SJSA1 (cell line): ENCODE results near the gene NUP210L. TPM values are rescaled to one million over a fixed set of nuclear protein-coding genes. Genes with fewer than 3 reads are reported as not detected.

Source experiments
- DNase-seq, 2 experiments: peaks; one replicate each; pipeline ENCODE4 v3.0.0-alpha.2; 2015 to 2020; ENCODE audit warnings: low spot score in 2 of 2, low read depth in 1 of 2
- H3K27ac ChIP-seq: fragments of 250-450 bp; sonication (Bioruptor Pico); 2 replicates; pipeline ENCODE4 v1.5.1; 2020; ENCODE audit warnings: mild to moderate bottlenecking, moderate library complexity
- H3K27me3 ChIP-seq: fragments of 250-450 bp; sonication (Bioruptor Pico); replicated peaks from 2 replicates; pipeline ENCODE4 v1.5.1; 2020; ENCODE audit warnings: mild to moderate bottlenecking, moderate library complexity
- H3K36me3 ChIP-seq: fragments of 250-450 bp; sonication (Bioruptor Pico); 2 replicates; pipeline ENCODE4 v1.5.1; 2020; ENCODE audit warnings: mild to moderate bottlenecking
- H3K4me1 ChIP-seq: fragments of 250-450 bp; sonication (Bioruptor Pico); replicated peaks from 2 replicates; pipeline ENCODE4 v1.6.1; 2021; ENCODE audit warnings: mild to moderate bottlenecking
- H3K4me3 ChIP-seq: fragments of 250-450 bp; sonication (Bioruptor Pico); 2 replicates; pipeline ENCODE4 v1.5.1; 2020; ENCODE audit warnings: mild to moderate bottlenecking
- H3K9me3 ChIP-seq: fragments of 250-450 bp; sonication (Bioruptor Pico); replicated peaks from 2 replicates; pipeline ENCODE4 v1.5.1; 2020; ENCODE audit warnings: mild to moderate bottlenecking
- total RNA-seq: library from RNA; depleted of rRNA; stranded (reverse); fragments of >200 nt; shearing (Covaris generic); gene quantifications from 2 replicates; pipeline ENCODE4 v1.2.3, GENCODE V29; 2014

Gene NUP210L
- total RNA-seq, 1 experiment from 2014 or later = not detected

- H3K4me3 ChIP-seq = no peak overlapping the region
- peaks cover 75% of the 10 kb centered on the region for H3K36me3 ChIP-seq
- H3K27ac ChIP-seq = no peak overlapping the region
- DNase-seq = no peak
- H3K27me3 ChIP-seq = no peaks in the 10 kb centered on the region
- H3K9me3 ChIP-seq = no peaks in the 10 kb centered on the region
- H3K4me1 ChIP-seq = peaks cover 15% of the 10 kb centered on the region
Observed at GRCh38 chr1:154179946-154180687, 25.2 kb upstream of the NUP210L start.

GRCh38 chr1:154178911-154179811 is 24.3 kb upstream of the NUP210L start:
- H3K4me1 ChIP-seq = peaks cover 15% of the 10 kb centered on the region
- no peaks in the 10 kb centered on the region for H3K27me3 ChIP-seq
- no peak overlapping the region for H3K27ac ChIP-seq
- H3K4me3 ChIP-seq = no peak overlapping the region
- no peak for DNase-seq
- peaks cover 82% of the 10 kb centered on the region for H3K36me3 ChIP-seq
- H3K9me3 ChIP-seq = no peaks in the 10 kb centered on the region

GRCh38 chr1:154178013-154178412 is 23.1 kb upstream of the NUP210L start:
- H3K9me3 ChIP-seq = no peaks in the 10 kb centered on the region
- peaks cover 10% of the 10 kb centered on the region for H3K4me1 ChIP-seq
- no peak overlapping the region for H3K27ac ChIP-seq
- H3K36me3 ChIP-seq = peaks cover 92% of the 10 kb centered on the region
- no peak for DNase-seq
- no peak overlapping the region for H3K4me3 ChIP-seq
- no peaks in the 10 kb centered on the region for H3K27me3 ChIP-seq

- Histone ChIP-seq H3K27ac (no peak overlapping the region), H3K4me1 (peaks cover 5% of the 10 kb centered on the region), H3K4me3 (no peak overlapping the region), H3K9me3 (no peaks in the 10 kb centered on the region), H3K36me3 (peaks cover 93% of the 10 kb centered on the region), H3K27me3 (no peaks in the 10 kb centered on the region)
- DNase-seq = no peak
Observed at GRCh38 chr1:154176337-154176736, 21.5 kb upstream of the NUP210L start.

GRCh38 chr1:154174654-154175053 is 19.8 kb upstream of the NUP210L start:
- Histone ChIP-seq H3K4me3 (no peak overlapping the region), H3K4me1 (no peaks in the 10 kb centered on the region), H3K36me3 (peaks cover 93% of the 10 kb centered on the region), H3K27me3 (no peaks in the 10 kb centered on the region), H3K9me3 (no peaks in the 10 kb centered on the region), H3K27ac (no peak overlapping the region)
- DNase-seq = no peak

GRCh38 chr1:154171880-154172279 is 17.0 kb upstream of the NUP210L start:
- no peak for DNase-seq
- H3K4me1 ChIP-seq = no peaks in the 10 kb centered on the region
- no peak overlapping the region for H3K27ac ChIP-seq
- no peaks in the 10 kb centered on the region for H3K9me3 ChIP-seq
- peaks cover 93% of the 10 kb centered on the region for H3K36me3 ChIP-seq
- no peak overlapping the region for H3K4me3 ChIP-seq
- no peaks in the 10 kb centered on the region for H3K27me3 ChIP-seq

GRCh38 chr1:154171223-154171583 is 16.3 kb upstream of the NUP210L start:
- Histone ChIP-seq H3K27me3 (no peaks in the 10 kb centered on the region), H3K4me1 (no peaks in the 10 kb centered on the region), H3K9me3 (no peaks in the 10 kb centered on the region), H3K27ac (no peak overlapping the region), H3K36me3 (peaks cover 96% of the 10 kb centered on the region), H3K4me3 (no peak overlapping the region)
- no peak for DNase-seq

- H3K4me3 ChIP-seq = no peak overlapping the region
- H3K36me3 ChIP-seq = peaks cover 96% of the 10 kb centered on the region
- H3K27ac ChIP-seq = no peak overlapping the region
- no peaks in the 10 kb centered on the region for H3K4me1 ChIP-seq
- H3K27me3 ChIP-seq = no peaks in the 10 kb centered on the region
- no peaks in the 10 kb centered on the region for H3K9me3 ChIP-seq
- DNase-seq = no peak
Observed at GRCh38 chr1:154170547-154171222, 15.8 kb upstream of the NUP210L start.

GRCh38 chr1:154167461-154167860 is 12.6 kb upstream of the NUP210L start:
- Histone ChIP-seq H3K4me1 (no peaks in the 10 kb centered on the region), H3K9me3 (no peaks in the 10 kb centered on the region), H3K4me3 (no peak overlapping the region), H3K27ac (no peak overlapping the region), H3K36me3 (peaks cover 100% of the 10 kb centered on the region), H3K27me3 (no peaks in the 10 kb centered on the region)
- no peak for DNase-seq

GRCh38 chr1:154166207-154166606 is 11.3 kb upstream of the NUP210L start:
- Histone ChIP-seq H3K27ac (no peak overlapping the region), H3K27me3 (no peaks in the 10 kb centered on the region), H3K36me3 (peaks cover 100% of the 10 kb centered on the region)

GRCh38 chr1:154159554-154159953 is 4.7 kb upstream of the NUP210L start:
- Histone ChIP-seq H3K4me3 (no peak overlapping the region), H3K27ac (no peak overlapping the region), H3K9me3 (no peaks in the 10 kb centered on the region), H3K4me1 (no peaks in the 10 kb centered on the region), H3K27me3 (no peaks in the 10 kb centered on the region), H3K36me3 (peaks cover 96% of the 10 kb centered on the region)
- no peak for DNase-seq

More at GRCh38 chr1:154166207-154166606, 11.3 kb upstream of the NUP210L start:
- Histone ChIP-seq H3K4me1 (no peaks in the 10 kb centered on the region), H3K9me3 (no peaks in the 10 kb centered on the region), H3K4me3 (no peak overlapping the region)
- DNase-seq = no peak

GRCh38 chr1:154158307-154159125 is 3.6 kb upstream of the NUP210L start:
- DNase-seq = no peak
- H3K4me1 ChIP-seq = no peaks in the 10 kb centered on the region
- H3K27ac ChIP-seq = no peak overlapping the region
- peaks cover 87% of the 10 kb centered on the region for H3K36me3 ChIP-seq
- H3K4me3 ChIP-seq = no peak overlapping the region
- no peaks in the 10 kb centered on the region for H3K9me3 ChIP-seq
- no peaks in the 10 kb centered on the region for H3K27me3 ChIP-seq
